Trophoblast cell (in vitro differentiated cells and primary cell): ENCODE results near the gene IKBKG.
"Not testable (repeated sequence)": the region's sequence is repeated elsewhere in the genome, so short reads cannot be mapped to it uniquely, and the experiment has no call there.

Source experiments
- DNase-seq, 2 donors: peaks; one replicate each; pipeline ENCODE4 v3.0.0-alpha.2; 2016
- H2AFZ ChIP-seq: 2 replicates; pipeline ENCODE4 v1.6.1; 2013; ENCODE audit warnings: low read length, moderate library complexity, mild to moderate bottlenecking; ENCODE audit not compliant: insufficient read depth, poor library complexity
- H2AK5ac ChIP-seq: 2 replicates; pipeline ENCODE4 v1.6.1; 2013; ENCODE audit warnings: mild to moderate bottlenecking, low read length
- H2BK120ac ChIP-seq: 2 replicates; pipeline ENCODE4 v1.6.1; 2013; ENCODE audit warnings: low read length, mild to moderate bottlenecking, moderate library complexity; ENCODE audit not compliant: insufficient read depth, poor library complexity
- H2BK12ac ChIP-seq: 2 replicates; pipeline ENCODE4 v1.6.1; 2013; ENCODE audit warnings: mild to moderate bottlenecking, low read length, moderate library complexity
- H2BK5ac ChIP-seq: 2 replicates; pipeline ENCODE4 v1.6.1; 2013; ENCODE audit warnings: low read length, low read depth, moderate library complexity, mild to moderate bottlenecking; ENCODE audit not compliant: poor library complexity
- H3K14ac ChIP-seq: 2 replicates; pipeline ENCODE4 v1.6.1; 2013; ENCODE audit warnings: mild to moderate bottlenecking, low read length
- H3K18ac ChIP-seq: 2 replicates; pipeline ENCODE4 v1.6.1; 2013; ENCODE audit warnings: mild to moderate bottlenecking, low read length
- H3K23ac ChIP-seq: 2 replicates; pipeline ENCODE4 v1.6.1; 2013; ENCODE audit warnings: low read length
- H3K27ac ChIP-seq: 2 replicates; pipeline ENCODE4 v1.5.1; 2013; ENCODE audit warnings: low read depth, mild to moderate bottlenecking, inconsistent platforms, low read length, moderate library complexity
- H3K27me3 ChIP-seq: 2 replicates; pipeline ENCODE4 v1.6.1; 2013; ENCODE audit warnings: inconsistent platforms, mild to moderate bottlenecking, low read length, moderate library complexity; ENCODE audit not compliant: insufficient read depth
- H3K36me3 ChIP-seq, 2 experiments: 1 replicate in 1 of 2; 2 replicates in 1 of 2; pipeline ENCODE4 v1.6.1; 2013; ENCODE audit warnings: low read length in 2 of 2, mild to moderate bottlenecking in 2 of 2, moderate library complexity in 1 of 2; ENCODE audit not compliant: insufficient read depth in 2 of 2, control insufficient read depth in 1 of 2
- H3K4ac ChIP-seq: 2 replicates; pipeline ENCODE4 v1.6.1; 2013; ENCODE audit warnings: low read depth, mild to moderate bottlenecking, low read length, moderate library complexity
- H3K4me1 ChIP-seq, 2 experiments: 1 replicate in 1 of 2; 2 replicates in 1 of 2; pipeline ENCODE4 v1.6.1; 2013; ENCODE audit warnings: low read length in 2 of 2, mild to moderate bottlenecking in 2 of 2, moderate library complexity in 1 of 2; ENCODE audit not compliant: insufficient read depth in 2 of 2, control insufficient read depth in 1 of 2
- H3K4me2 ChIP-seq: 2 replicates; pipeline ENCODE4 v1.6.1; 2013; ENCODE audit warnings: inconsistent platforms, mild to moderate bottlenecking, low read length, moderate library complexity
- H3K4me3 ChIP-seq: 2 replicates; pipeline ENCODE4 v1.5.1; 2013; ENCODE audit warnings: mild to moderate bottlenecking, low read depth, low read length, inconsistent platforms
- H3K79me1 ChIP-seq: one replicate; pipeline ENCODE4 v1.6.1; 2013; ENCODE audit warnings: low read length
- H3K79me2 ChIP-seq: 2 replicates; pipeline ENCODE4 v1.6.1; 2013; ENCODE audit warnings: low read length, mild to moderate bottlenecking; ENCODE audit not compliant: control insufficient read depth, insufficient read depth, poor library complexity
- H3K9ac ChIP-seq: 2 replicates; pipeline ENCODE4 v1.6.1; 2013; ENCODE audit warnings: mild to moderate bottlenecking, low read length
- H3K9me3 ChIP-seq: 2 replicates; pipeline ENCODE4 v1.6.1; 2013; ENCODE audit warnings: low read depth, mild to moderate bottlenecking, control low read depth, inconsistent platforms, low read length; ENCODE audit not compliant: insufficient read depth
- H4K12ac ChIP-seq: 2 replicates; pipeline ENCODE4 v1.6.1; 2013; ENCODE audit warnings: low read depth, mild to moderate bottlenecking, low read length, moderate library complexity
- H4K8ac ChIP-seq: 2 replicates; pipeline ENCODE4 v1.6.1; 2013; ENCODE audit warnings: low read depth, mild to moderate bottlenecking, low read length, moderate library complexity
- H4K91ac ChIP-seq: one replicate; pipeline ENCODE4 v1.6.1; 2013; ENCODE audit warnings: low read depth, mild to moderate bottlenecking, low read length, moderate library complexity
- WGBS: extraction: QIAGEN DNeasy Blood & Tissue Kit; methylation state at CpG from one replicate; pipeline ENCODE4 v1.1.7; 2013; ENCODE audit warnings: missing lambda C conversion rate; ENCODE audit not compliant: insufficient read length, insufficient coverage; ENCODE audit errors: extremely low coverage; 5-methylcytosine and 5-hydroxymethylcytosine counted together

IKBKG gene

GRCh38 chrX:154546354-154547244 is 821 bp upstream of the IKBKG start, which contains the start of gene G6PD:
TSS of gene G6PD (minus strand) at chrX:154546846. CDS start at chrX:154546155, 691 bp downstream.
- H3K4me1 ChIP-seq = peaks cover 13 to 16% of the 10 kb centered on the region in 2 experiments
- H4K8ac ChIP-seq = peak within 1 kb of the TSS; percentile 88
- peak within 1 kb of the TSS; percentile 75 for H3K14ac ChIP-seq
- WGBS = no CpG with 5 or more reads among the region's 92 CpGs
- H2AK5ac ChIP-seq = no peak within 1 kb of the TSS
- peak within 1 kb of the TSS; percentile 13 for H3K4ac ChIP-seq
- no peaks in the 10 kb centered on the region for H3K27me3 ChIP-seq
- peak within 1 kb of the TSS; percentile 85 for H3K9ac ChIP-seq
- H2BK5ac ChIP-seq = peak within 1 kb of the TSS; percentile 88
- H2BK120ac ChIP-seq = peak within 1 kb of the TSS; percentile 92
- H3K18ac ChIP-seq = peak within 1 kb of the TSS; percentile 78
- no peak within 1 kb of the TSS for H2BK12ac ChIP-seq
- no peak within 1 kb of the TSS for H2AFZ ChIP-seq
- H3K23ac ChIP-seq = no peak within 1 kb of the TSS
- no peaks in the 10 kb centered on the region for H3K9me3 ChIP-seq
- H3K79me2 ChIP-seq = peaks cover 8% of the 10 kb centered on the region
- peak within 1 kb of the TSS; percentile 98 for H3K27ac ChIP-seq
- peak within 1 kb of the TSS; percentile 51 for H4K12ac ChIP-seq
- peak within 1 kb of the TSS; percentile 79 for H3K4me2 ChIP-seq
- peak; percentile 51 to 69 for DNase-seq
- peak within 1 kb of the TSS; percentile 95 for H3K4me3 ChIP-seq
- H4K91ac ChIP-seq = peak within 1 kb of the TSS; percentile 88
- peaks cover 14 to 20% of the 10 kb centered on the region in 2 experiments for H3K36me3 ChIP-seq
- peaks cover 9% of the 10 kb centered on the region for H3K79me1 ChIP-seq

GRCh38 chrX:154548028-154548316 is 552 bp downstream of the IKBKG start:
- Histone ChIP-seq H3K14ac (no peak overlapping the region), H3K27me3 (no peaks in the 10 kb centered on the region), H3K4ac (peak overlapping the region; percentile 21), H3K9me3 (no peaks in the 10 kb centered on the region), H2BK5ac (no peak overlapping the region), H2BK120ac (no peak overlapping the region), H2BK12ac (no peak overlapping the region), H3K23ac (no peak overlapping the region), H3K4me1 (peaks cover 4 to 8% of the 10 kb centered on the region in 2 experiments), H3K27ac (peak overlapping the region; percentile 98), H3K36me3 (peaks cover 16 to 18% of the 10 kb centered on the region in 2 experiments), H2AK5ac (no peak overlapping the region), H3K18ac (no peak overlapping the region), H3K4me2 (peak overlapping the region; percentile 75), H2AFZ (no peak overlapping the region), H4K8ac (peak overlapping the region; percentile 88), H4K12ac (peak overlapping the region; percentile 40), H3K4me3 (peak overlapping the region; percentile 87), H3K79me1 (peaks cover 9% of the 10 kb centered on the region), H3K9ac (peak overlapping the region; percentile 85), H3K79me2 (peaks cover 8% of the 10 kb centered on the region), H4K91ac (no peak overlapping the region)
- peak in 1 of 2 donors; percentile 41 for DNase-seq
- WGBS = no CpG with 5 or more reads among the region's 9 CpGs

- peaks cover 4 to 8% of the 10 kb centered on the region in 2 experiments for H3K4me1 ChIP-seq
- peak overlapping the region; percentile 35 for H3K4ac ChIP-seq
- H3K18ac ChIP-seq = no peak overlapping the region
- H3K27me3 ChIP-seq = no peaks in the 10 kb centered on the region
- H3K9me3 ChIP-seq = peaks cover 2% of the 10 kb centered on the region
- H4K91ac ChIP-seq = no peak overlapping the region
- no peak overlapping the region for H3K14ac ChIP-seq
- H3K9ac ChIP-seq = no peak overlapping the region
- DNase-seq = no peak
- H3K27ac ChIP-seq = no peak overlapping the region
- H2BK5ac ChIP-seq = no peak overlapping the region
- H2AFZ ChIP-seq = no peak overlapping the region
- H2BK12ac ChIP-seq = no peak overlapping the region
- no CpG with 5 or more reads among the region's 1 CpG for WGBS
- no peak overlapping the region for H3K4me2 ChIP-seq
- H3K23ac ChIP-seq = no peak overlapping the region
- peaks cover 9% of the 10 kb centered on the region for H3K79me1 ChIP-seq
- H3K4me3 ChIP-seq = no peak overlapping the region
- no peak overlapping the region for H4K8ac ChIP-seq
- no peak overlapping the region for H4K12ac ChIP-seq
- peaks cover 16 to 28% of the 10 kb centered on the region in 2 experiments for H3K36me3 ChIP-seq
- H3K79me2 ChIP-seq = peaks cover 8% of the 10 kb centered on the region
- H2AK5ac ChIP-seq = no peak overlapping the region
- H2BK120ac ChIP-seq = no peak overlapping the region
Measured at GRCh38 chrX:154549766-154550165, 2.3 kb downstream of the IKBKG start.

- H4K8ac ChIP-seq = not testable (repeated sequence)
Measured at GRCh38 chrX:154552112-154552806, 4.8 kb downstream of the IKBKG start.

More at GRCh38 chrX:154552112-154552806, 4.8 kb downstream of the IKBKG start:
- not testable (repeated sequence) for H3K79me1 ChIP-seq, H3K23ac ChIP-seq, H3K18ac ChIP-seq, H3K4me2 ChIP-seq, H3K27me3 ChIP-seq, DNase-seq, H3K14ac ChIP-seq, H2BK12ac ChIP-seq, H3K4me1 ChIP-seq, H4K91ac ChIP-seq, H3K27ac ChIP-seq, H2AK5ac ChIP-seq, H3K9ac ChIP-seq, H2AFZ ChIP-seq, H3K4ac ChIP-seq, H2BK120ac ChIP-seq, H3K4me3 ChIP-seq, H3K9me3 ChIP-seq, H3K79me2 ChIP-seq, H2BK5ac ChIP-seq, H4K12ac ChIP-seq
- no CpG with 5 or more reads among the region's 18 CpGs for WGBS
- H3K36me3 ChIP-seq = peaks cover 14 to 30% of the 10 kb centered on the region in 2 experiments
